ENCODE data around the gene NT5DC2. TPM values are rescaled to one million over a fixed set of nuclear protein-coding genes. Genes with fewer than 3 reads are reported as not detected.

Gene NT5DC2
- total and polyA plus RNA-seq, 3 experiments from 2014 or later, result 1.2 to 84.6 (median 80.3) TPM

DNA sequence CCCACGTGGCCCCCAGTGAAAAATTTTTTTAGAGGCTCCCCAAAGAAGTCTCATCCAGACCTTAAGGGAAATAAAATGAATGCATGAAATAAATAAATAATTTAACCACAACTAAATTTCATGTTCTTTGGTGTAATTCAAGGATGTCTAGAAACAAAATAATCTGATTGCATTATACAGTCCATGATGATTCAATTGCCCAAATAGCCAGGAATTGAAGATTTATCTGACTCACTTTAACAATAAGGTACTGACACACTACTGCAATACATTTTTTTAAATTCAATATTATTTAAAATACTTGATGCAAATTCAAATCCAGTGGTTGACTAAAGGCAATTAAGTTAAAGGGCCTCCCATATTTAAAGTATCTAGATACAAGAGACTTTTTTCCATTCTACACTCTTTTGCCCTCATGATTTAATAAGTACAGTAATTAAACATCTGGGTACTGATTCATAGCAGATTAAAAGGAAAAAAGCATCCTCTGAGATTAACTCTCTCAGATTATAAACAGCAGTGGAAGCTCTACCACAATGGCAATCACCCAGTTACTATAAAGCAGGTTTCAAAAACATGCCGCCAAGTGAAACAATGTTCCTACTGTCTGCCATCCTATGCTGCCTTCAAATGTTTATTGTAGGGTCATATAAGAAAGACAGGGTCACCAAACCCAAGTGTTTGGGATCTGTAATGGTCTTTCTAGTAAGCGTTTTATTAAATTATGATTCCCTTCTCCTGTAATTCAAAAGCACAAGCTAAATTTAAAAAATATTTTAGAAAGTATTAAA, 12.6 kb upstream of the NT5DC2 start:
- peak overlapping the region in 4 of 8 donors; percentile 32 to 60 (median 34) for H3K27ac Mint-ChIP-seq
- no peak overlapping the region for H3K4me3 ChIP-seq (ENCODE audit: low read length)
- H3K36me3 ChIP-seq (ENCODE audit: insufficient read depth, low read length), result peaks cover 6% of the 10 kb centered on the region
- no peak for DNase-seq
- no peaks in the 10 kb centered on the region for H3K27me3 ChIP-seq (ENCODE audit: insufficient read depth, low read length, poor library complexity, severe bottlenecking)
- H3K36me3 Mint-ChIP-seq, result peaks cover 0 to 61% (median 5%) of the 10 kb centered on the region in 3 donors
- peaks cover 2 to 11% (median 3%) of the 10 kb centered on the region in 3 donors for H3K4me1 Mint-ChIP-seq
- POLR2A ChIA-PET, result no interaction called here
- H3K27me3 Mint-ChIP-seq, result no peaks in the 10 kb centered on the region
- no peak overlapping the region for H3K27ac ChIP-seq (ENCODE audit: low read depth, low read length)
- no peaks in the 10 kb centered on the region for H3K9me3 ChIP-seq (ENCODE audit: low read length)
- CTCF ChIA-PET, result no interaction called here
- no peaks in the 10 kb centered on the region for H3K4me1 ChIP-seq (ENCODE audit: insufficient read depth, low read length)
- H3K4me3 Mint-ChIP-seq, result no peak overlapping the region
- H3K9me3 Mint-ChIP-seq, result no peaks in the 10 kb centered on the region

GRCh38 chr3:52544937-52545336, 11.3 kb upstream of the NT5DC2 start:
- H3K36me3 ChIP-seq (ENCODE audit: insufficient read depth, low read length), result no peaks in the 10 kb centered on the region
- H3K27ac Mint-ChIP-seq, result peak overlapping the region in 4 of 8 donors; percentile 21 to 65 (median 56)
- CTCF ChIA-PET, result no interaction called here

GRCh38 chr3:52541050-52541449, 7.4 kb upstream of the NT5DC2 start:
- H3K27me3 ChIP-seq (ENCODE audit: insufficient read depth, low read length, poor library complexity, severe bottlenecking), result no peaks in the 10 kb centered on the region
- no peak for DNase-seq

More at GRCh38 chr3:52544937-52545336, 11.3 kb upstream of the NT5DC2 start:
- H3K27me3 ChIP-seq (ENCODE audit: insufficient read depth, low read length, poor library complexity, severe bottlenecking), result no peaks in the 10 kb centered on the region
- H3K9me3 ChIP-seq (ENCODE audit: low read length), result no peaks in the 10 kb centered on the region
- no peak overlapping the region for H3K27ac ChIP-seq (ENCODE audit: low read depth, low read length)
- Mint-ChIP-seq H3K27me3 (no peaks in the 10 kb centered on the region), H3K4me3 (no peak overlapping the region), H3K9me3 (no peaks in the 10 kb centered on the region), H3K36me3 (peaks cover 0 to 61% (median 3%) of the 10 kb centered on the region in 3 donors), H3K4me1 (peaks cover 7 to 18% (median 14%) of the 10 kb centered on the region in 3 donors)
- POLR2A ChIA-PET, result interaction anchor here (0.6 kb wide), 1 partner anchor 254 kb away, joined by 3 read pairs; no protein-coding TSS in a partner anchor
- DNase-seq, result no peak
- H3K4me3 ChIP-seq (ENCODE audit: low read length), result no peak overlapping the region
- no peaks in the 10 kb centered on the region for H3K4me1 ChIP-seq (ENCODE audit: insufficient read depth, low read length)

DNA sequence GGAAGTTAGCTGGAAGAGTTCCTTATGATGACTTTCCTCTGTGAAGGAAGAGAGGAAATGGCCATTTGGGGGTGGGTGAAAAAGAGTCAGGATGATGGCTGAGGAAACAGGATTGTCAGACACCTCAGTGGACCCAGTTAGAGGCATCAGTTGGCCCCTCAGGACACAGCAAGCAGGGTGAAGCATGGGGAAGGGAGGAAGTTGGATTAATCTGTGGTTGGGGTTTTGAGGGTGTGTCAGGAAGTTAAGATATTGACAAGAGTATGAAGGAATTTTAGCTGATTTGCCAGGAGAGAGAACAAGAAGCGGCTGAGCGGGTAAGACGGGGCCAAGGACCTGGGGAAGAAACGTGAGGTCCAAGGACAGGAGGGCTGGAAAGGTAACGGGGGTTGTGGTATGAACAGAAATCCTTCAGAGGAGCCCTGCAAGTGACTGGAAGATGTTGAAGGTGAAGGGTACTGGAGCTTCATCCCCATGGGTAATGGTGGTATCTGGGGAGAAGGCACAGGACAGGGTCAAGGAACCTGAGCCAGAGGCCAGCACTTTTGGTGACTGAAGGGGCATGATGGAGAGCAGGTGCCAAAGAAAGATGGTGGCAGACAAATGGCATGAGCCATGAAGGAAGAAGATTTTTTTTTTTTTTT, 5.5 kb upstream of the NT5DC2 start:
- Histone ChIP-seq H3K27ac (ENCODE audit: low read depth, low read length) (no peak overlapping the region), H3K9me3 (ENCODE audit: low read length) (no peaks in the 10 kb centered on the region), H3K27me3 (ENCODE audit: insufficient read depth, low read length, poor library complexity, severe bottlenecking) (no peaks in the 10 kb centered on the region), H3K36me3 (ENCODE audit: insufficient read depth, low read length) (no peaks in the 10 kb centered on the region), H3K4me1 (ENCODE audit: insufficient read depth, low read length) (peaks cover 30% of the 10 kb centered on the region), H3K4me3 (ENCODE audit: low read length) (no peak overlapping the region)
- DNase-seq, result no peak
- peak overlapping the region; percentile 16 to 66 (median 41) for H3K4me3 Mint-ChIP-seq
- POLR2A ChIA-PET, result no interaction called here
- peak overlapping the region; percentile 17 to 93 (median 78) for H3K27ac Mint-ChIP-seq
- H3K36me3 Mint-ChIP-seq, result peaks cover 0 to 35% (median 3%) of the 10 kb centered on the region in 3 donors
- H3K27me3 Mint-ChIP-seq, result peaks cover 0 to 2% of the 10 kb centered on the region in 2 donors
- CTCF ChIA-PET, result no interaction called here
- no peaks in the 10 kb centered on the region for H3K9me3 Mint-ChIP-seq
- peaks cover 43 to 64% (median 55%) of the 10 kb centered on the region in 3 donors for H3K4me1 Mint-ChIP-seq

More at GRCh38 chr3:52541050-52541449, 7.4 kb upstream of the NT5DC2 start:
- Histone ChIP-seq H3K36me3 (ENCODE audit: insufficient read depth, low read length) (no peaks in the 10 kb centered on the region), H3K27ac (ENCODE audit: low read depth, low read length) (no peak overlapping the region), H3K4me3 (ENCODE audit: low read length) (no peak overlapping the region), H3K4me1 (ENCODE audit: insufficient read depth, low read length) (peaks cover 25% of the 10 kb centered on the region), H3K9me3 (ENCODE audit: low read length) (no peaks in the 10 kb centered on the region)
- H3K9me3 Mint-ChIP-seq, result no peaks in the 10 kb centered on the region
- peaks cover 36 to 52% (median 51%) of the 10 kb centered on the region in 3 donors for H3K4me1 Mint-ChIP-seq
- ChIA-PET POLR2A (no interaction called here), CTCF (no interaction called here)
- peak overlapping the region in 1 of 7 donors; percentile 49 for H3K4me3 Mint-ChIP-seq
- peaks cover 0 to 46% (median 3%) of the 10 kb centered on the region in 3 donors for H3K36me3 Mint-ChIP-seq
- H3K27me3 Mint-ChIP-seq, result no peaks in the 10 kb centered on the region
- peak overlapping the region in 2 of 8 donors; percentile 45 to 47 for H3K27ac Mint-ChIP-seq

GRCh38 chr3:52537726-52538421, 4.2 kb upstream of the NT5DC2 start:
- peak overlapping the region; percentile 93 for H3K27ac ChIP-seq (ENCODE audit: low read depth, low read length)
- no peaks in the 10 kb centered on the region for H3K36me3 ChIP-seq (ENCODE audit: insufficient read depth, low read length)
- H3K27me3 ChIP-seq (ENCODE audit: insufficient read depth, low read length, poor library complexity, severe bottlenecking), result no peaks in the 10 kb centered on the region
- peak overlapping the region; percentile 33 to 100 (median 99) for H3K27ac Mint-ChIP-seq
- H3K4me1 Mint-ChIP-seq, result peaks cover 43 to 65% (median 55%) of the 10 kb centered on the region in 3 donors
- CTCF ChIA-PET, result no interaction called here
- H3K27me3 Mint-ChIP-seq, result peaks cover 0 to 2% of the 10 kb centered on the region in 2 donors
- POLR2A ChIA-PET, result no interaction called here
- H3K9me3 ChIP-seq (ENCODE audit: low read length), result no peaks in the 10 kb centered on the region
- peak overlapping the region; percentile 96 to 100 (median 100) for H3K4me3 Mint-ChIP-seq
- DNase-seq, result no peak
- H3K4me3 ChIP-seq (ENCODE audit: low read length), result peak overlapping the region; percentile 96
- peaks cover 0 to 31% (median 3%) of the 10 kb centered on the region in 3 donors for H3K36me3 Mint-ChIP-seq
- H3K9me3 Mint-ChIP-seq, result no peaks in the 10 kb centered on the region
- H3K4me1 ChIP-seq (ENCODE audit: insufficient read depth, low read length), result peaks cover 30% of the 10 kb centered on the region

- H3K27me3 Mint-ChIP-seq, result peaks cover 0 to 2% of the 10 kb centered on the region in 2 donors
- CTCF ChIA-PET, result no interaction called here
These were observed 3.5 kb upstream of the NT5DC2 start for GRCh38 chr3:52537165-52537620.

DNA sequence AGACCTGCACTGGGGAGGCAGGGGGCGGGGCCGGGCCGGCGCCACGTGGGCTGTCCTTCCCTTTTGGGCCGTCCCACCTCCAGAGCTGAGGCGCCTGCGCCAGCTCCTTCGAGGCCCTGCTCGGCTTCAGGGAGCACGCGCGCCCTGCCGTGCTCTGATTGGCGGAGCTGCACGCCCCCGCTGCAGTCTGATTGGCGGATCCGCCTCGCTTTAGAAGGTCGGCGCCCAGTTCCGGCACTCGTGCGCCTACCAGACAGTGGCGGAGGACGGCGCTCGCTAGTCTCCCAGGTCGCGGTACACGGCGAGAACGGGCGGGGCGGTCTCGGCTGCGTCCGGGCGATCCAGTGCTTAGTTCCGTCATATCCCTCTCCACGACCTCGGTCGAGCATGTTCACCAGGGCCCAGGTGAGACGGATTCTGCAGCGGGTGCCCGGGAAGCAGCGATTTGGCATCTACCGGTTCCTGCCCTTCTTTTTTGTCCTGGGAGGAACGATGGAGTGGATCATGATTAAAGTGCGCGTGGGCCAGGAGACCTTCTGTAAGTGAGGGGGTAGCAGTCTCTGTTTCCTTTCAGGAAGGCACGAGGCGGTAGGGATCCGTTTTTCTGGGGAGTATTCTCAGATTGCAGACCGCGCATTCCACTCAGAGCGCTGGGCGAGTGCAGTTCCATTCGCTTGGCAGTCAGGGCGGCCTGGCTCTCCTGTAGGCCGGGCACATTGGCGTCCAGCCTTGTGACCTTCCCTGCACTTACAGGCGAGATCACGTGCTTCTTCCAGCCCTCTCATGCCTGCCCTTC, 2.9 kb upstream of the NT5DC2 start, which contains the start of gene UQCC5:
Gene UQCC5 (plus strand): TSS at position 237 of the 796 bp plus-strand sequence. CDS start 151 bp downstream, at position 388.
- H3K4me1 Mint-ChIP-seq, result peaks cover 49 to 71% (median 60%) of the 10 kb centered on the region in 3 donors
- Histone ChIP-seq H3K27ac (ENCODE audit: low read depth, low read length) (peak within 1 kb of the TSS; percentile 93), H3K4me1 (ENCODE audit: insufficient read depth, low read length) (peaks cover 30% of the 10 kb centered on the region), H3K27me3 (ENCODE audit: insufficient read depth, low read length, poor library complexity, severe bottlenecking) (no peaks in the 10 kb centered on the region), H3K36me3 (ENCODE audit: insufficient read depth, low read length) (no peaks in the 10 kb centered on the region), H3K4me3 (ENCODE audit: low read length) (peak within 1 kb of the TSS; percentile 96), H3K9me3 (ENCODE audit: low read length) (no peaks in the 10 kb centered on the region)
- no peaks in the 10 kb centered on the region for H3K9me3 Mint-ChIP-seq
- peaks cover 0 to 4% of the 10 kb centered on the region in 2 donors for H3K27me3 Mint-ChIP-seq
- peak; percentile 95 to 98 (median 97) for DNase-seq
- H3K36me3 Mint-ChIP-seq, result peaks cover 0 to 27% (median 3%) of the 10 kb centered on the region in 3 donors
- H3K27ac Mint-ChIP-seq, result peak within 1 kb of the TSS; percentile 95 to 100 (median 99)
- peak within 1 kb of the TSS; percentile 96 to 100 (median 100) for H3K4me3 Mint-ChIP-seq
- ChIA-PET CTCF (interaction anchor here (0.7 to 1.1 kb wide), 2 partner anchors 25 to 88 kb away, joined by 3 to 4 read pairs; no protein-coding TSS in a partner anchor), POLR2A (interaction anchor here (0.7 to 1.0 kb wide), 2 partner anchors 9 to 24 kb away, joined by 3 read pairs; no protein-coding TSS in a partner anchor)

More at GRCh38 chr3:52537165-52537620, 3.5 kb upstream of the NT5DC2 start:
- H3K9me3 Mint-ChIP-seq, result no peaks in the 10 kb centered on the region
- Histone ChIP-seq H3K9me3 (ENCODE audit: low read length) (no peaks in the 10 kb centered on the region), H3K27ac (ENCODE audit: low read depth, low read length) (peak overlapping the region; percentile 93), H3K27me3 (ENCODE audit: insufficient read depth, low read length, poor library complexity, severe bottlenecking) (no peaks in the 10 kb centered on the region), H3K36me3 (ENCODE audit: insufficient read depth, low read length) (no peaks in the 10 kb centered on the region), H3K4me1 (ENCODE audit: insufficient read depth, low read length) (peaks cover 30% of the 10 kb centered on the region), H3K4me3 (ENCODE audit: low read length) (peak overlapping the region; percentile 96)
- H3K4me3 Mint-ChIP-seq, result peak overlapping the region; percentile 96 to 100 (median 100)
- no peak for DNase-seq
- H3K4me1 Mint-ChIP-seq, result peaks cover 47 to 71% (median 59%) of the 10 kb centered on the region in 3 donors
- peak overlapping the region; percentile 95 to 100 (median 99) for H3K27ac Mint-ChIP-seq
- POLR2A ChIA-PET, result no interaction called here
- peaks cover 0 to 31% (median 3%) of the 10 kb centered on the region in 3 donors for H3K36me3 Mint-ChIP-seq
